Neural cell (in vitro differentiated cells): ENCODE data around the gene PYGO2. TPM values are rescaled to one million over a fixed set of nuclear protein-coding genes. Genes with fewer than 3 reads are reported as not detected.

ENCODE experiments used
- H2AFZ ChIP-seq: fragments of 200-600, 300-800 bp; sonication (generic), shearing (Covaris generic); 2 replicates; pipeline ENCODE4 v1.6.0; 2014; ENCODE audit warnings: low read depth, mild to moderate bottlenecking, antibody characterized with exemption, low read length, moderate library complexity
- H3F3A ChIP-seq: fragments of 200-600 bp; shearing (Covaris generic); 2 replicates; pipeline ENCODE4 v1.6.1; 2016; ENCODE audit warnings: mild to moderate bottlenecking, moderate library complexity, mixed read lengths, antibody characterized with exemption, low read length; ENCODE audit not compliant: insufficient read depth, poor library complexity, severe bottlenecking
- H3K27ac ChIP-seq: fragments of 200-600, 300-800 bp; sonication (generic), shearing (Covaris generic); 2 replicates; pipeline ENCODE4 v1.5.1; 2014; ENCODE audit warnings: mild to moderate bottlenecking, low read length, moderate library complexity
- H3K27me3 ChIP-seq: fragments of 300-800, 200-600 bp; sonication (generic), shearing (Covaris generic); 2 replicates; pipeline ENCODE4 v1.6.0; 2014; ENCODE audit warnings: mild to moderate bottlenecking, low read depth, low read length, moderate library complexity; ENCODE audit not compliant: insufficient read depth
- H3K36me3 ChIP-seq: fragments of 300-800, 200-600 bp; sonication (generic), shearing (Covaris generic); 2 replicates; pipeline ENCODE4 v1.5.1; 2014; ENCODE audit warnings: mild to moderate bottlenecking, antibody characterized with exemption, low read length, moderate library complexity; ENCODE audit not compliant: insufficient read depth
- H3K4me2 ChIP-seq: fragments of 300-800, 200-600 bp; sonication (generic), shearing (Covaris generic); 2 replicates; pipeline ENCODE4 v1.6.0; 2014; ENCODE audit warnings: mild to moderate bottlenecking, low read length
- H3K4me3 ChIP-seq: fragments of 300-800, 200-600 bp; sonication (generic), shearing (Covaris generic); 2 replicates; pipeline ENCODE4 v1.5.1; 2014; ENCODE audit warnings: mild to moderate bottlenecking, low read length, moderate library complexity
- H3K79me2 ChIP-seq: fragments of 200-600 bp; shearing (Covaris generic); replicated peaks from 2 replicates; pipeline ENCODE4 v1.6.0; 2014; ENCODE audit warnings: mild to moderate bottlenecking, low read length, moderate library complexity; ENCODE audit not compliant: insufficient read depth
- H3K9ac ChIP-seq: fragments of 300-800, 200-600 bp; sonication (generic), shearing (Covaris generic); 2 replicates; pipeline ENCODE4 v1.6.1; 2016; ENCODE audit warnings: mild to moderate bottlenecking, low read length, mixed read lengths
- H3K9me2 ChIP-seq: fragments of 200-600 bp; shearing (Covaris generic); 2 replicates; pipeline ENCODE4 v1.6.1; 2016; ENCODE audit warnings: mild to moderate bottlenecking, low read length, mixed read lengths; ENCODE audit not compliant: insufficient read depth
- H3K9me3 ChIP-seq: fragments of 200-600, 300-800 bp; sonication (generic), shearing (Covaris generic); 2 replicates; pipeline ENCODE4 v1.6.1; 2016; ENCODE audit warnings: mild to moderate bottlenecking, mixed run types, low read length, moderate library complexity, mixed read lengths
- H4K20me1 ChIP-seq: fragments of 200-600 bp; shearing (Covaris generic); 2 replicates; pipeline ENCODE4 v1.6.1; 2016; ENCODE audit warnings: mild to moderate bottlenecking, mixed run types; ENCODE audit not compliant: insufficient read depth
- CTCF ChIP-seq: fragments of 450-650 bp; IDR thresholded peaks from 2 replicates; pipeline ENCODE4 v1.5.1; 2014; ENCODE audit warnings: antibody characterized with exemption, mild to moderate bottlenecking, moderate library complexity; ENCODE audit not compliant: poor library complexity, severe bottlenecking
- EP300 ChIP-seq: fragments of 450-650 bp; conservative IDR thresholded peaks from 2 replicates; pipeline ENCODE4 v1.6.1; 2014; ENCODE audit warnings: antibody characterized with exemption, mild to moderate bottlenecking, moderate library complexity; ENCODE audit not compliant: poor library complexity, severe bottlenecking
- EZH2 ChIP-seq: fragments of 200-600, 300-800 bp; shearing (Covaris generic), sonication (generic); IDR thresholded peaks from 2 replicates; pipeline ENCODE4 v1.6.1; 2014; ENCODE audit warnings: antibody characterized with exemption, low read length, borderline replicate concordance, mild to moderate bottlenecking; ENCODE audit not compliant: insufficient read depth, poor library complexity, severe bottlenecking
- POLR2AphosphoS5 ChIP-seq: IDR thresholded peaks from 2 replicates; pipeline ENCODE4 v1.6.1; 2012
- RAD21 ChIP-seq: fragments of 450-650 bp; conservative IDR thresholded peaks from 2 replicates; pipeline ENCODE4 v1.6.1; 2014; ENCODE audit warnings: antibody characterized with exemption, mild to moderate bottlenecking, moderate library complexity
- SMC3 ChIP-seq: fragments of 450-650 bp; conservative IDR thresholded peaks from 2 replicates; pipeline ENCODE4 v1.6.1; 2014; ENCODE audit warnings: antibody characterized with exemption, mild to moderate bottlenecking, moderate library complexity; ENCODE audit not compliant: poor library complexity
- TAF1 ChIP-seq: IDR thresholded peaks from 2 replicates; pipeline ENCODE4 v1.6.1; 2012; ENCODE audit warnings: low read depth
- polyA plus RNA-seq: library from polyadenylated mRNA; depleted of rRNA; stranded (reverse); fragments of >200 nt; gene quantifications from 2 replicates; pipeline ENCODE4 v1.2.3, GENCODE V29; 2014
- TF ChIP-seq, protein P1 (sequence below): IDR thresholded peaks from 2 replicates; pipeline ENCODE4 v1.6.1; 2012; ENCODE audit warnings: borderline replicate concordance

PYGO2 gene
- polyA plus RNA-seq, 1 donor from 2014 or later, result 13.4 TPM

DNA sequence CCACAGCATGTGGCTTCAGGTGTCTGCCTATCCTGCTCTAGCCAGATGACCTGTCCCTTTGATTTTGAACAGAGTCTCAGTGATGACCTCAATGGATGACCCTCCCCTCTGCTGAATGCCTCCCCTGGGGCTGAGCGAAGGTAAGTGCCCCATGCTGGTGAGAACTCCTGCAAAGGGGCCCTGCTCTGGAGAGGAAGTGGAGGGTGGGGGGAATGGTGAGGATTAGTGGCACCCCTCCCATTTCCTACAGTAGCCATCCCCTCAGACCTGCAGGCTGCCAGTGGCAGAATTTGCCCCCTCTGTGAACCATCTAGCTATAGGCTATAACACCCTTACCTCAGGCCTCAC, 21.4 kb downstream of the PYGO2 start:
- no peak overlapping the region for H3K4me3 ChIP-seq
- H3F3A ChIP-seq, result no peaks in the 10 kb centered on the region
- no peaks in the 10 kb centered on the region for H4K20me1 ChIP-seq
- H3K9ac ChIP-seq, result no peak overlapping the region
- H2AFZ ChIP-seq, result no peak overlapping the region
- no peak for TF ChIP-seq TAF1
- TF ChIP-seq, protein P1, sequence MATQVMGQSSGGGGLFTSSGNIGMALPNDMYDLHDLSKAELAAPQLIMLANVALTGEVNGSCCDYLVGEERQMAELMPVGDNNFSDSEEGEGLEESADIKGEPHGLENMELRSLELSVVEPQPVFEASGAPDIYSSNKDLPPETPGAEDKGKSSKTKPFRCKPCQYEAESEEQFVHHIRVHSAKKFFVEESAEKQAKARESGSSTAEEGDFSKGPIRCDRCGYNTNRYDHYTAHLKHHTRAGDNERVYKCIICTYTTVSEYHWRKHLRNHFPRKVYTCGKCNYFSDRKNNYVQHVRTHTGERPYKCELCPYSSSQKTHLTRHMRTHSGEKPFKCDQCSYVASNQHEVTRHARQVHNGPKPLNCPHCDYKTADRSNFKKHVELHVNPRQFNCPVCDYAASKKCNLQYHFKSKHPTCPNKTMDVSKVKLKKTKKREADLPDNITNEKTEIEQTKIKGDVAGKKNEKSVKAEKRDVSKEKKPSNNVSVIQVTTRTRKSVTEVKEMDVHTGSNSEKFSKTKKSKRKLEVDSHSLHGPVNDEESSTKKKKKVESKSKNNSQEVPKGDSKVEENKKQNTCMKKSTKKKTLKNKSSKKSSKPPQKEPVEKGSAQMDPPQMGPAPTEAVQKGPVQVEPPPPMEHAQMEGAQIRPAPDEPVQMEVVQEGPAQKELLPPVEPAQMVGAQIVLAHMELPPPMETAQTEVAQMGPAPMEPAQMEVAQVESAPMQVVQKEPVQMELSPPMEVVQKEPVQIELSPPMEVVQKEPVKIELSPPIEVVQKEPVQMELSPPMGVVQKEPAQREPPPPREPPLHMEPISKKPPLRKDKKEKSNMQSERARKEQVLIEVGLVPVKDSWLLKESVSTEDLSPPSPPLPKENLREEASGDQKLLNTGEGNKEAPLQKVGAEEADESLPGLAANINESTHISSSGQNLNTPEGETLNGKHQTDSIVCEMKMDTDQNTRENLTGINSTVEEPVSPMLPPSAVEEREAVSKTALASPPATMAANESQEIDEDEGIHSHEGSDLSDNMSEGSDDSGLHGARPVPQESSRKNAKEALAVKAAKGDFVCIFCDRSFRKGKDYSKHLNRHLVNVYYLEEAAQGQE, result no peak
- no peak for TF ChIP-seq CTCF
- TF ChIP-seq EP300, result no peak
- no peak for TF ChIP-seq SMC3
- TF ChIP-seq RAD21, result no peak
- no peak for TF ChIP-seq EZH2
- no peak for TF ChIP-seq POLR2AphosphoS5
- H3K27ac ChIP-seq, result no peak overlapping the region
- H3K4me2 ChIP-seq, result no peak overlapping the region
- peaks cover 5% of the 10 kb centered on the region for H3K79me2 ChIP-seq
- H3K9me2 ChIP-seq, result no peaks in the 10 kb centered on the region
- no peaks in the 10 kb centered on the region for H3K9me3 ChIP-seq
- no peaks in the 10 kb centered on the region for H3K36me3 ChIP-seq
- no peaks in the 10 kb centered on the region for H3K27me3 ChIP-seq

DNA sequence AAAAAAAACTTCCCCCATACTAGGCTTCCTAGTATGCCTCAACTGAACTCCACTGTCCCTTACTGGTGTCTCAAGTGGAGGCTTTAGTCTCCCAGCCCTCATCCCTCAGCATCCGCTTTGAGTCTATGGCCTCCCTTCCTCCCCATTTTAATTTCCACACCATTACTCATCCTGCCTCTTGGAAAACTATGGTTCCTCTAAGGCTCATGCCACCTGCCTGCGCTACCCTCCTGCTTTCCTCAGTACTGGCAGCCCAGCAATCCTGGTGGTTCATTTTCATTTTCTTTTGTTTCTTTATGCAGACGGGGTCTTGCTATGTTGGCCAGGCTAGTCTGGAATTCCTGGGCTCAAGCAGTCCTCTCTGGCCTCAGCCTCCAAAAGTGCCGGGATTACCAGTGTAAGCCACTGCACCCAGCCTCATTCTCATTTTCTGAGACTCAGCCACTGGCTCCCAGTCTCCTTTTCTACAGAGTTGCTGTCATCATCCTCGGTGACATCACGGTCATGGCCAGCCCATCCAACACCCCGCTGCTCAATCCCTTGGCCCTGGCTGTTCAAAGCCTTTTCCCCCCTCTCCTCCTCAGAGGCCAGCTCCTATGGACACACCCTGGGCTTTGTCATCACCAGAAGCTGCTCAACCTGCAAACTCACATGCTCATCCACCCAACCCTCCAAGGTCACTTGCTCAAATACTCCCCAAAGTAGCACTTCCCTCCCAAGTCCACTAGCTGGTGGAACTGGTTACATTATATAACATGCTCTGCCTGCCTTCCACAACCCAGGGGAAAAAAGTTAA, 22.8 kb downstream of the PYGO2 start:
- no peaks in the 10 kb centered on the region for H3K9me3 ChIP-seq
- no peak overlapping the region for H3K27ac ChIP-seq
- no peaks in the 10 kb centered on the region for H3K9me2 ChIP-seq
- H3K36me3 ChIP-seq, result no peaks in the 10 kb centered on the region
- no peaks in the 10 kb centered on the region for H4K20me1 ChIP-seq
- no peak overlapping the region for H3K4me2 ChIP-seq
- no peak overlapping the region for H3K4me3 ChIP-seq
- no peaks in the 10 kb centered on the region for H3K27me3 ChIP-seq
- H3K9ac ChIP-seq, result peak overlapping the region; percentile 94
- TF ChIP-seq SMC3, result no peak
- H3K79me2 ChIP-seq, result peaks cover 6% of the 10 kb centered on the region
- H2AFZ ChIP-seq, result no peak overlapping the region
- H3F3A ChIP-seq, result no peaks in the 10 kb centered on the region

DNA sequence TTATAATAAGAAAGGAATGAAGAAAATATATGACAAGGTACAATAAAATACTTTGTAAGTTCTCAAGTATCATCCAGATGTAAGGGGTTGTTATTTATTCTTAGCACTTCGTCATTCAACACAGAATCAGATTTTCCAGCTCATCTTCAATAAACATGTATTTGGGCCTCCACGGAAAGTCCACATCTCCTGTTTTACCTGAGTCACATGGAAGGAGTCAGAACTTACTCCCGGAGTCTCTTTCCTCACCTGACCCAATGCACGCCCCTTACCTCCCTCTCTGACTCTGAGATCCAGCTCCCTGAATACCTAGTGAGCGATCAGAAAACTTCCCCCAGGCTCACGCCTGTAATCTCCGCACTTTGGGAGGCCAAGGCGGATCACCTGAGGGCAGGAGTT, 23.6 kb downstream of the PYGO2 start:
- Histone ChIP-seq H3K4me3 (peak overlapping the region; percentile 80), H3K4me2 (peak overlapping the region; percentile 83), H3K9me2 (no peaks in the 10 kb centered on the region), H3K27me3 (no peaks in the 10 kb centered on the region), H3K27ac (peak overlapping the region; percentile 98), H3F3A (no peaks in the 10 kb centered on the region), H4K20me1 (no peaks in the 10 kb centered on the region), H2AFZ (no peak overlapping the region), H3K9me3 (no peaks in the 10 kb centered on the region), H3K9ac (peak overlapping the region; percentile 94), H3K36me3 (no peaks in the 10 kb centered on the region), H3K79me2 (peaks cover 6% of the 10 kb centered on the region)
- TF ChIP-seq TAF1 (no peak), SMC3 (no peak), RAD21 (no peak), POLR2AphosphoS5 (no peak)
